Gastrocnemius medialis (tissue), 4 donors: ENCODE data around the gene PEMT.

Experiments used
- CTCF ChIP-seq, 5 experiments: fragments of 450-650 bp in 3 of 5; fragments of 200-600 bp in 2 of 5; sonication (generic) in 2 of 5; IDR thresholded peaks in 4 of 5; conservative IDR thresholded peaks in 1 of 5; 1 replicate in 4 of 5; 2 replicates in 1 of 5; pipeline ENCODE4 v1.5.1; 2016 to 2019; ENCODE audit warnings: antibody characterized with exemption in 5 of 5, mild to moderate bottlenecking in 3 of 5, moderate library complexity in 3 of 5
- POLR2A ChIP-seq, 2 donors: fragments of 450-650 bp; IDR thresholded peaks; one replicate each; pipeline ENCODE4 v1.6.1; 2017; ENCODE audit warnings: antibody characterized with exemption in 2 of 2, mild to moderate bottlenecking in 2 of 2, moderate library complexity in 2 of 2

GRCh38 chr17:17510456-17511292 is 80.8 kb downstream of the PEMT start:
- TF ChIP-seq CTCF (IDR thresholded peaks at IDR 0.05 in 4 of 5, conservative IDR thresholded peaks at IDR 0.05 in 1 of 5) = no peak
- TF ChIP-seq POLR2A (IDR thresholded peaks at IDR 0.05) = no peak
